Measurements from ENCODE around the gene TTBK2.

GRCh38 chr15:42728560-42728959 is 192.0 kb downstream of the TTBK2 start:
- TF ChIP-seq CTCF (IDR thresholded peaks at IDR 0.05; ENCODE audit: low read depth, low read length, missing input control) = no peak
- TF ChIP-seq EGR1 (IDR thresholded peaks at IDR 0.05; ENCODE audit: low read depth in 2 of 2) = no peak
- TF ChIP-seq, protein P1, sequence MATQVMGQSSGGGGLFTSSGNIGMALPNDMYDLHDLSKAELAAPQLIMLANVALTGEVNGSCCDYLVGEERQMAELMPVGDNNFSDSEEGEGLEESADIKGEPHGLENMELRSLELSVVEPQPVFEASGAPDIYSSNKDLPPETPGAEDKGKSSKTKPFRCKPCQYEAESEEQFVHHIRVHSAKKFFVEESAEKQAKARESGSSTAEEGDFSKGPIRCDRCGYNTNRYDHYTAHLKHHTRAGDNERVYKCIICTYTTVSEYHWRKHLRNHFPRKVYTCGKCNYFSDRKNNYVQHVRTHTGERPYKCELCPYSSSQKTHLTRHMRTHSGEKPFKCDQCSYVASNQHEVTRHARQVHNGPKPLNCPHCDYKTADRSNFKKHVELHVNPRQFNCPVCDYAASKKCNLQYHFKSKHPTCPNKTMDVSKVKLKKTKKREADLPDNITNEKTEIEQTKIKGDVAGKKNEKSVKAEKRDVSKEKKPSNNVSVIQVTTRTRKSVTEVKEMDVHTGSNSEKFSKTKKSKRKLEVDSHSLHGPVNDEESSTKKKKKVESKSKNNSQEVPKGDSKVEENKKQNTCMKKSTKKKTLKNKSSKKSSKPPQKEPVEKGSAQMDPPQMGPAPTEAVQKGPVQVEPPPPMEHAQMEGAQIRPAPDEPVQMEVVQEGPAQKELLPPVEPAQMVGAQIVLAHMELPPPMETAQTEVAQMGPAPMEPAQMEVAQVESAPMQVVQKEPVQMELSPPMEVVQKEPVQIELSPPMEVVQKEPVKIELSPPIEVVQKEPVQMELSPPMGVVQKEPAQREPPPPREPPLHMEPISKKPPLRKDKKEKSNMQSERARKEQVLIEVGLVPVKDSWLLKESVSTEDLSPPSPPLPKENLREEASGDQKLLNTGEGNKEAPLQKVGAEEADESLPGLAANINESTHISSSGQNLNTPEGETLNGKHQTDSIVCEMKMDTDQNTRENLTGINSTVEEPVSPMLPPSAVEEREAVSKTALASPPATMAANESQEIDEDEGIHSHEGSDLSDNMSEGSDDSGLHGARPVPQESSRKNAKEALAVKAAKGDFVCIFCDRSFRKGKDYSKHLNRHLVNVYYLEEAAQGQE (IDR thresholded peaks at IDR 0.05) = no peak
- no peak for TF ChIP-seq YY1 (IDR thresholded peaks at IDR 0.05)
- no peak for TF ChIP-seq ZBTB33 (IDR thresholded peaks at IDR 0.05)
- TF ChIP-seq ATF3 (IDR thresholded peaks at IDR 0.05) = no peak
- TF ChIP-seq TAF1 (conservative IDR thresholded peaks at IDR 0.05) = no peak
- no peak for TF ChIP-seq SP1 (IDR thresholded peaks at IDR 0.05)
- TF ChIP-seq GABPA (IDR thresholded peaks at IDR 0.05 in 1 of 2, conservative IDR thresholded peaks at IDR 0.05 in 1 of 2) = no peak
- TF ChIP-seq HNF4G (IDR thresholded peaks at IDR 0.05) = no peak
- no peak for TF ChIP-seq FOXA1 (IDR thresholded peaks at IDR 0.05)

All from liver (tissue), 3 donors.